Hypothalamus (tissue), 51 donors: ENCODE data around the gene C5orf58.
"Not testable (repeated sequence)": the region's sequence is repeated elsewhere in the genome, so short reads cannot be mapped to it uniquely, and the experiment has no call there.

Experiments used
- DNase-seq, 51 donors: peaks; one replicate each; lab custom pipeline; 2025; lab: John Stamatoyannopoulos, UW

The C5orf58 gene

DNA sequence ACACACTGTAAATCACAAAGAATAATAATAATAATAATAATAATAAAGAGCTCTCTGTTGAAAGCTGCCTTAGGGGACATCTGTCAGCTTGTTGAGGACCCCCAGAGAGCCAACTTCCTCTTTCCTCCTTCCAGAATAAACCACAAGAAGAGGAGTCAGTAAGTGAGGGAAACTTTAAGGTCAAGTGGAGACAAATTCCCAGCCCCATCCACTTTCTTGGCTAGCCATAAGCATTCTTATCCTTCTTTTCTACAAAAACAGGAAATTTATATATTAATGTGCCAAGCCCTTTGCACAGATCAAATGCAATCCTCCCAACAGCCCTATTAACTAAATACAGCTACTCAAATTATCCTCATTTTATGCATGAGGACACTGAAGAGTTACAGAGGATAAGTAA, 9.4 kb upstream of the C5orf58 start:
- no peak for DNase-seq

DNA sequence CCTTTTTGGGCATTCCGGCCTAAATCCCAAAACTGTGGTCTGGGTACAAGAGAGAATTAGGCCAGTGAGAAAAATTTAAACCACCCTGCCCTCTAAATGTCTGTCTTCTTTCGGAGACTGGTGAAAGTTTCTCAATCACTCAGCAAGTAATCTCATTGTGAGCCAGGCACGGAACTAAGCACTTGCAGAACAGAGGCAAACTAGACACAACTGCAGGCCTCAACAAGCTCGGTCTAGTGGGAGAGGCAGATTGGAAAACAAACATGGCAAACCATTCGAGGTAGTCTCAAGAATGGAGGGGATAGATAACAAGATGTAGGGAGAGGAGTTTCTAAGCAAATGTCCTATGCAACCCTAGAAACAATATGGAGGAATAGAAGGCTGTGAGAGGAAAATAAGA, 8.9 kb upstream of the C5orf58 start:
- no peak for DNase-seq

DNA sequence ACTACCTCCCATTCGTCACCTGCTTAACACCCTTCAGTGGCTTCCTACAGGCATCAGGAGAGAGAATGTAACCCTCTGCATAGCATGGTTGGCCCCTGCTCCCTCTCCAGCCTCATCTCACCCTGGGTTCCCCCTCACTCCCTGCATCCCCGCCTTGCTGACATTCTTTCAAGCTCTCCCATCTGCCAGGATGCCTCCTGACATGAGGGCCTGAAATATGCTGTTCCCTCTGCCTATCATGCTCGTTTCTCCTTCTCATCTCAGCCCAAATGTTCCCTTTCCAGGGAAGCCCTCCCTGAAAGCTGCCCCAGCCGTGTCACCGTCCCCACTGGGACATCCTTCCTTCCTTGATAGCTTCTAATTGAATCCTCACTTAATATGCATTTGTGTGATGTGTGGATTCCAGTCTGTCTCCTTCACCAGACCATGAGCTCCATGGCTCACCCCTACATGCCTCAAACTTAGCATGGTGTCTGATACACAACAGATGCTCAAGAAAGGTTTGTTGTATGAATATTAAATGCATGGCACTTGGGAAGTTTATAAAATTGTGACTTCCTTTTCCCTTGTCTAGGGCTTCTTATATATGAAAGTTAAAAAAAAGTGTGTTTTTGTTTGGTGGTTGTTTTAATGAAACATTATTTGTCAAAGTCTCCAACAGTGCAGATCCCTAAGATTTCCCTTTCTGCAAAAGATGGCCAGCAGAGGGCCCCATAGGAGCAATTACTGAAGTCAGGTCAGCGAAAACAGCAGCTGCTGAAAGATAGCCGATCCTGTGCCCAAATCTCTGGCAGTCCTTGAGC, 7.3 kb upstream of the C5orf58 start:
- peak in 38 of 51 donors; percentile 20 to 86 (median 66) for DNase-seq

DNA sequence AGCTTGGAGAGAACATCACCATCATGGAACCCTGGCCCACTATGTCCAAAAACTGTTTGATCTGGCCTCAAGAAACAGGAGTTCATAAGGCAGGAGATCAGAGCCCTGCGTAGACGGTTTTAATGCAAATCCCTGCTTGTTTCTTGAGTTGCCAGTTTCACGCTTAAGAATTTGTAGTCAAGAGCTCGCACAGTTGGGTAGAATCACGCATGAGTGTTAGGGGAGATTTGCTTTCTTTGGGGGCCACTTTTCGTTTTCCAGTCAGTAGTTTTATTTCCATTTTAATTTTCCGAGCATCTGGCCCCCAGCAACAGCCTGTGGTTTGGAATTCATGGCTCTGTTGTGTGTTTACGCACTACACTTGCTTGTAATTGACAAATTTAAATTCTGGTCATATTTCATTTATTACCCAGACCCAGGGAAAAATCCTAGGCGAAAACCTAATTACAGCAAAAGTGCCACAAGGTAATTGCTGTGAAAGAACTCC, 6.6 kb upstream of the C5orf58 start:
- peak in 8 of 51 donors; percentile 12 to 82 (median 39) for DNase-seq

DNA sequence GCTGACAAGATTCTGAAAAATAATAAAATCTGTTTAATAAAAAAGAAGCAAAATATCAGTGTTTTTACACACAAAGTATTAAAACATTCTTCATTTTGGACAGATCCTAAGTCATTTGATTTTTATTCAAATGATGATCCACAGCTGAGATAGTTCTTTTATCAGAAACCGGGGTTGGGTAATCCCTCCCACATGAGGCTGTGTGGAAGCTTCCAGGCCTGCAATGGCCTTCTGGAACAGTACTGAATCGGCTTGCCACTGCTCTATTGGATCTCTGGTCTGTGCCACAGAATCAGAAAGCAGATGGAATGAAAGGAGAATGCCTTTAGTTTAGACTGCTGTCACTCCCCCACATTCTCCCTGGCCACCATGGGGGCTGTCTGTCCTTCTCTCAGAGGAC, 6.1 kb upstream of the C5orf58 start:
- DNase-seq: peak in 2 of 51 donors; percentile 7 to 12

DNA sequence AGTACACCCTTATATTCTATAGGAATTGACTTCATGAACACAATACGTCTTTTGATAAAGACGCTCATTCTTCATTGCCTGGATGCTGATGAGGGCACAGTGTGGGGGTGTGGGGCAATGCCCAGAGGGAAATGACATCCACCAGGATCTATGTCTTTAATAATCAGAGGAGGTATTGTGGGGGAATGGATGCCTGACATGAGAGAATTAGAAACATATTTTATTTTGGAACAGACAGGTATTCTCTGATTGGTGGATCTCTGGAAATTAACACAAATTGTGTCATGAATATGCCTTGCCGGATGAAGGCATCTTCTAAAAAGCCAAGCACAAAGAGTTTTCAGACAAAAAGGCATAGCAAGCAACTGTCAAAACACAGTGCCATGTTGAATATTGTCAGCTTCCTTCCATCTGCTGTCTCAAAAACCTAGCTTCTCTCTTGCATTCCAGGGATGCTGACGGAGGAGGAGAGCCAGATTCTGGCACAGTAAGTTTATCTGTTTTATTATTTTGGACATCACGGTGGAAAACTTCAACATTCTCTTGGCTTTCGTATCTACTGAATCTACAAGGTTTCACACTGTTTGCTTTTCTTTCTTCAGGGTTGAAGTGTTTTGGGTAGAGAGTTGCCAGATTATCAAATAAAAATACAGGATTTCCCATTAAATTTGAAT, 3.9 kb upstream of the C5orf58 start:
- no peak for DNase-seq

DNA sequence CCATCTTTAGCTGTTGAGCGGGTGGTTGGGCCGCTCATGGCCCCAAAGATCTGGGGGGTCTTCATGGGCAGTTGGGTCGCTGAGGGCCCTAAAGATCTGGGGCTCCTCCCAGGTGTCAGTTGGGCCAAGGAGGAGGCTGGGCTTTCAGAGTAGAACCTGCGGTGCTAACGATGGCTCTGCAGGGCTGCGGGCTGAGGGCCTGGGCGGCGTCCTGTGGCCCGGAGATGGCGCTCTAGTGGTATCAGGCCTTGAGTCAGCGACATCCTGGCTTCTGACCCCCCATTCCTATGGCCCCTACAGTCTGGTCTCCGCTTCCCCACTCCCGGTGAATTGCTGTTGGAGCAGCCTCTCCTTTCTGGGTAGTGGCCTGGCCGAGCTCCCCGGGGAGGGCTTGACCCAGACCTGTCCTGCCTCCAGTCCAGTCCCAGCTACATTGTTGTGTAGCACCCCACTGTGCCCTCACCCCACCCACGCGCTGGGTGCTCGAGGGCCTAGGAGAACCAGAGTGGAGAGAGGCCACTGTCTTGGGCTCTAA, 640 bp downstream of the C5orf58 start:
- DNase-seq: no peak

DNA sequence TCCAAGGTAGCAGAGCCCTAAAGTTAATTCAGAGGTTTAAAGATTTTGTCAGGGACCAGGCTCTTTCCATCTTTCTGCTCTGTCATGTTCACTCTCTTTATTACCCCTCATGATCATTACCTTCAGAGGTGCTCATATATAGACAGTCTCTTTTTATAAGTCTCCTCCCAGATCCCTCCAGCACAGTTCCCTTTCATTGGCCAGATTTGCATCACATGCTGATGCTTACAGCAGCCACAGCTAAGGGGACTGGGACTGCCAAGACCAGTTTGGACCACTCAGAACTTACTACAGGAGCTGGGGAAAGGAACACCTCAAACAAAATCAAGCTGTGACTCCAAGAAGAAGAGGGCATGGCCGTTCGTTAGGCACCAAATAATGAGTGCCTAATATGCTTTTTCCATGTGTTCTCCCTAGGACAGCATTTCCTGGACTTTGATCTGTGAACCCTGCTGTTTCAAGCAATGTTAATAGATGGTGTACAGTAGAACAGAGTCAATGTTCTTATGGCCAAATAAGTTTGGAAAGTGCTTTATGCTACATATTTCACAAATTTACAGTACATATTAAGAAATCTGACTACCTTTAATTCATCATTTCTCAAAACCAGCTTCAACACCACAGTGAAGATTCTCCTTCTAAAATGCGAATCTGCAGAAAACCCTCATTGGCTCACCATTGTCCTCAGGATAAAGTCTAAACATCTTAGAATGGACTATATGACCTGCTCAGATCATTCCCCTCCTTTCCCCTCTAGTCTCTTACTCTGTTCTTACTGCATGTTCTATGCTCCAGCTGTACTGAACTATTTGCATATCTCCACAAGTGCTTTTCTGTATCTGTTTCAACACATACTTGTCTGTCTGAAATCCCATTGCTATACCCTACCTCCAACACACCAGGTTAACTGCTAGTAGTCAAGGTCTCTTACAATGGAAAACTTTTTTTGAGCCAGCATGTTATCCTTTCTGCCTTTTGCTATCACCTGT, 3.4 kb downstream of the C5orf58 start:
- no peak for DNase-seq

DNA sequence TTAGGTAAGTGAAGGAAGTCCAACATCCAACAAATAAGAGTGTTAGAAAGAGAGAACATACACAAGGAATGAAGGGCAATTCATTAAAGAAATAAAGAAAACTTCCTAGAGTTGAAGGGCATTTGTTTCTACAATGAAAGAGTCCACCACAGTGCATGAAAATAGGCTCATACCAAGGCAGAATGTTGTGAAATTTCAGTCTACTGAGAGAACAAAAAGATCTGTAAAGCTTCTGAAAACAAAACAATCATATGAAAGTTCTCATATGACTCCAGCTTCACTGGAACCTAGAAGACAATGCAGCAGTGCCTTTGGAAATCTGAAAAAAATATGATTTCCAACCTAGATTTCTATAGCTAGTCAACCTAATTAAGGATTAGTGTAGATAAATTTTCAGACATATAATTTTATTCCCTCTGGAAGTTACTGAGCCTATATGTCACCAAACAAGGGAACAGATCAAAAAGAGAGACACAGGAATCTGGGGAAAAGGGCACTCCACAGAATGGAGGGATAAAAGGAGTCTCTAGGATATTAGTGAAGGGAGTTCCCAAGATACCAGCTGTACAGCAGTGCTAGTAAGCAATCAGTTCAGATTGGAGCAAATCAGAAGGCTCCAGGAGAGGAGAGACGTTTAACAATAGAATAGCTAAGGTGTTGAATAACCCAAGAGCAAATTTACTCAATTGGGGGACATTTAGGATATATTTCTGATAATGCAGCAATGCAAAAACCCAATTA, 5.8 kb downstream of the C5orf58 start:
- no peak for DNase-seq

DNA sequence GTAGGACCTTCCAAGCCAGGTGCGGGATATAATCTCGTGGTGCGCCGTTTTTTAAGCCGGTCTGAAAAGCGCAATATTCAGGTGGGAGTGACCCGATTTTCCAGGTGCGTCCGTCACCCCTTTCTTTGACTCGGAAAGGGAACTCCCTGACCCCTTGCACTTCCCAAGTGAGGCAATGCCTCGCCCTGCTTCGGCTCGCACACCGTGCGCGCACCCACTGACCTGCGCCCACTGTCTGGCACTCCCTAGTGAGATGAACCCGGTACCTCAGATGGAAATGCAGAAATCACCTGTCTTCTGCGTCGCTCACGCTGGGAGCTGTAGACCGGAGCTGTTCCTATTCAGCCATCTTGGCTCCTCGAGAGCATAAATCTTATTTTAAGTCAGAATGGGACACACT, 12.7 kb downstream of the C5orf58 start:
- DNase-seq: not testable (repeated sequence)

DNA sequence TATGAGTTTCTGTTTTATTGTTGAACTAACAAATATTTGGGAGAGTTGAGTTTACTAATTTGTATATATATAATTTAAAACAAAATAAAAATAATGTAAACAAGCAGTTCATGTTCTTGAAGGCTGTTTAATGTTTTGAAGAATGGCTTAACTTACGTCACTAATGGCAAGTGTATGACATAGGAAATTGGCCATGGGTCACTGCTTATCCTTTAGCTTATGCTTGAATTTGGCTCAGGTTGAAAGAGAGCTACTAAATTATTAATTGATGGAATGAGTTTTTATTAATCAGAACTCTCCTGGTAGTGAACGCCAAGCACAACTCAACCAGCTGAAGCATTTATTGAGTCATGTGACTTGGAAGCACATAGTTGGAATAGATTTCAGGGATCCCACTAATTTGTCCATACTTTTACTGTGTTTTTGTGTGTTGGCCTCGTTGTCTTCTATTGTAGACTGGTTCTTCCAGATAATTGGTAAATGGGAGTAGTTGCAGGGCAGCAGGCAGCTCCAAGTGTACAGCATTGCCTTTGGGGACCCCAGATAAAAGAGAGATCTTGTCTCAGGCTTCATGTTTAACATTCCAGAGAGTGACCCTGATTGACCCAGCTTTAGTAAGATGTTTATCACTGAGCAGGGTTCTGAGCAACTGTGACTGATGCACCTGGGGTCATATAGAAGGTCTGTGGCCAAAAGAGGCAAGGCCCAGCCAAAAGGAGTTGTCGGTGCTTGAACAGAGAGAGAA, 13.5 kb downstream of the C5orf58 start:
- DNase-seq: no peak

DNA sequence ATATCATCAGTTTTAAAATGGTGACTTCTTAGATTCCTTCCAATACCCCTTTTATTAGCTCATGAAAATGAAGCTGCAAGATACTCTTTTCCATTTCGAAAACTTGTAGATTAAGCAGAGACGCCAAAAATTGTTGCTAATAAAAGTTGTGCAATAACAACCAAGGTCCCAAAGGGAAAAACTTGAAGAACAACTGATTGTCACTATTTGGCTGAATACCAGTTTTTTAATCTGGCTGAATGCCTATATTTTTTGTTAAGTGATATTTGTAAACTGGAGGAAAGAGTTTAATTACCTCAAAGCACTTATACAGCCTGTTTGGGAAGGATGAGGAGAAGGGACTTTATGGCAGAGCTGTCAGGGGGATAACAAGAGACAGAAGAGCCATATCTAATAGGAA, 14.6 kb downstream of the C5orf58 start:
- DNase-seq: no peak

DNA sequence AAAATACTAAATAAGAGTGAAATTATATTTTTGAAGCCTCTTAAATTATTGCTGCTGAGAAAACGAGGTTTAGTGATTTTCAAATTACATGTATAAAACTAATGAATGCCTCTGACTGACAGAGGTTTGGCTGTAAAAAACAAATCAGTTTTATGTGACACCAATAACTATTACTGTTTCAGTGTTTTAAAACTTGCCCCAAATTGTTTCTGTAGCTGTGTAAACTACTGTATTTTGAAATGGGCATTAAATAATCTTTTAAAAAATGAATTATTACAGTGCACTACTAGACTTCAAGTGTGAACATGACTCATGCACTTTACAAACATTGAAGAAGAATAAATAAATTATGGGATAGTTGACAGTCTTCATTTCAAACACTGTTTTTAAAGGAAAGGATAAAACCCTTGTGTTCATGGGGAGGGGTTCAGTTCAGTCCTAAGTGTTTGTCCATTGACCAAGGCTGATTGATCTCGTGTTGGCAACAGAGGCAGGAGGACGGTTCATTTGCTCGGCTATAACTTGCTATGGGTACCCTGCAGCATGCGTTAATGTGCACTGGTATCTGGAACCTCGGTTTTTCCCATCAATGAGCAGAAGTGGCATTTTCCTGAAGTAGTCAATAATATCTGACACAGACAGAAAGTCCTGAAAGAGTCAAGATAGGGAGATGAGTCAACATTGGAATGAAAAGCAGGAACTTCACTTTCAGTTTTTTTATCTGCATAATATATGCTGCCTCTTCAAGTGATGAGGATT, 15.6 kb downstream of the C5orf58 start:
- DNase-seq: no peak

DNA sequence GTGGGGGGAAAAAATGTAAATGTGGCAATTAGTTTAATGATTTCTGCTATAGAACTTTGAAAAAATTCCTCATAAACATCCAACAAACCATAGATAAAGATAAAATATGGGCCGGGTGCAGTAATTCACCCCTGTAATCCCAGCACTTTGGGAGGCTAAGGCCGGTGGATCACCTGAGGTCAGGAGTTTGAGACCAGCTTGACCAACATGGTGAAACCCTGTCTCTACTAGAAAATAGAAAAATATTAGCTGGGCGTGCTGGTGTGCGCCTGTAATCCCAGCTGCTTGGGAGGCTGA, 16.1 kb downstream of the C5orf58 start:
- not testable (repeated sequence) for DNase-seq

DNA sequence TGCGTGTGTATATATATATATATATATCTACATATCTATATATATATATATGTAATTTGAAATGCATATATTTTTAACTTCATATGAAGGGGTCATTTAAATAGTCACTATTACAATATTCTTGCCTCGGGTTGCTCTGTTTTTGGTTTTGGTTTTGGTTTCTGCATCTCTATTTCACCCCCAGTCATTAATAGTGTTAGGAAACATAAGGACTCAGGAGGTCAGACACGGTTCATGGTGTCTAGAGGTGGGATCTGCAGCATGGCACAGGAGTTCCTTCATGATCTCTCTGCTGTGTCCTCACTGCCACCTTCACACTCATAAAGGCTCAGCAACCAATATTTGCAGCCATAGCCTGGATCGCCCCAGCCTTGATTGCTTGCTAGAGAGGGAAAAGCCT, 16.6 kb downstream of the C5orf58 start:
- DNase-seq: no peak

DNA sequence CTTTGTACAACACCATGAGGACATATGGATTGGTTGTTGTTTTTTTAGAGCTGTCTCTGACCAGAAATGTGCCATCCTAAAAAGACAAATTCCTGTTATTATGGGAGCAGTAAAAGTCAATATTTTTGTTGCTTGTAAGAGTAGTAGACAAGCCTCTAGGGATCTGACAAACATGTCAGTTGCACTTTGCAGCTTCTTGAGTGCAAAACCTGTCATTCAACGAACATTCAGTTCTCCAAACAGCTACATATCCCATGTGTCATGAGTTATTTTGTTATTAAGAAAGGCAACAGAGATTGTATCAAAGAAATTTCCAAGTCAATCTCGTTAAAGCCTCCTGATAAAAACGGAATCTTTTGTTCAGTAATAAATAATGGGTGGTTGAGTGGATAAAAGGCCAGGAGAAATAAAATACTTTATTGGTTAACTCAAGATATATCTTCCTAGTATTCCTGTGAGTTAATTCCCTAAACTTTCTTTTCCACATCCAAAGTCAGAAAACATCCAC, 18.1 kb downstream of the C5orf58 start:
- DNase-seq: no peak

DNA sequence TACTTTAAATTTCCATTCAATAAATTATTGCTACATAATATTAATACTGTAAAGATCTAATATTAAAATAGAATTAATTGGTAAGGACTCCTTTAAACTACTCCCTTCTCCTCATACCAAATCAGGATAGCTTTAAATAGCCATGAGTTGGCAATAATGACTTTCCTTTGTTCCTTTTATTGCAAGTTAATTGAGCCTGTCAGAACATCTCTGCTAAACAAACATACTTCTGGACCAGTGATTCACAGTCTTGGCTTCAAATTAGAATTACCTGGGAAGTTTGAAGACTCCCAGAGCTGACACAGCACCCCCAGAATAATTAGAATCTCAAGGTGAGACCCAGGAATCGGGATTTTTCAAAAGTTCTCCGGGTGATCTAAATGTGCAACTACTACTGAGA, 18.7 kb downstream of the C5orf58 start:
- DNase-seq: no peak

DNA sequence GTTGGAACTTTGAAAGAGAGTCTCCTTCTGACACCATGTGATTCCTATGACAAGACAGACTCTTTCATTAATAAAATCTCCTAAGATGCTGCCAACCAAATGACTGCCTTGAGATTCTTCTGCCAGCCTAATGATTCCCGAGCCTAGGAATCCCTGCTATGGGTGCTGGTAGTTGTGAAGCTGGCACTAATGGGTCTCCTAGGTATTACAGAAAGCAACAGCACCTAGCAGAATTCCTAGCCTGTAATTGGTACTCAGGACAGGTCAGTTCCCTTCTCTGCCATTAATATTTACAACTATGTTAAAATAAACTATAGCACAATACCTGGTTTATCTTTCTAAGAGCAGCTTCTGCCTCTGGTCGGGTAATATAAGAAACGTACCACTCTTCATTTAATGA, 19.3 kb downstream of the C5orf58 start:
- no peak for DNase-seq
